HepG2 (cell line): ENCODE measurements around the gene MOBP. TPM values are rescaled to one million over a fixed set of nuclear protein-coding genes. Genes with fewer than 3 reads are reported as not detected.

Source experiments
- FIP1L1 ChIP-seq: fragments of 200-400 bp; formaldehyde crosslinking; IDR thresholded peaks from 2 replicates; pipeline ENCODE4 v1.6.1; 2018; ENCODE audit warnings: low read depth, mild to moderate bottlenecking, low read length, moderate library complexity, borderline replicate concordance; ENCODE audit not compliant: insufficient read depth
- LRRFIP1 ChIP-seq: sonication (generic); formaldehyde crosslinking; conservative IDR thresholded peaks from 2 replicates; pipeline ENCODE4 v1.4.0; 2020; ENCODE audit warnings: missing genetic modification reagents
- RFX5 ChIP-seq: IDR thresholded peaks from 2 replicates; pipeline ENCODE4 v1.6.1; 2011; ENCODE audit warnings: low read depth, low read length, improper control_type of control experiment
- ZBTB40 ChIP-seq, 2 experiments: fragments of 450-650 bp in 1 of 2; sonication (generic) in 1 of 2; formaldehyde crosslinking in 1 of 2; IDR thresholded peaks; 2 replicates each; pipeline versions ENCODE4 v1.6.1 to v1.8.0; 2016 to 2022; ENCODE audit warnings: antibody characterized with exemption in 1 of 2, mild to moderate bottlenecking in 1 of 2, missing genetic modification reagents in 1 of 2
- ZBTB8A ChIP-seq: sonication (generic); formaldehyde crosslinking; IDR thresholded peaks from 2 replicates; pipeline ENCODE4 v1.4.0; 2020; ENCODE audit warnings: mild to moderate bottlenecking, low read depth, missing genetic modification reagents, borderline replicate concordance
- polyA plus RNA-seq, 8 experiments: library from polyadenylated mRNA; depleted of rRNA in 3 of 8; stranded (reverse) in 7 of 8; unstranded in 1 of 8; fragments of >200 nt; fragmentation: Illumina TruSeq in 4 of 8; extraction: Trizol in 4 of 8; gene quantifications; 2 replicates each; pipeline versions ENCODE4 v1.2.1 to v1.2.3, GENCODE V29; 2011 to 2016; ENCODE audit warnings: low read depth in 4 of 8, missing spikeins in 1 of 8, mixed read lengths in 1 of 8; ENCODE audit not compliant: insufficient read depth in 1 of 8
- total RNA-seq, 5 experiments: library from RNA; depleted of rRNA; stranded (reverse); fragments of >200 nt; fragmentation: Illumina TruSeq; extraction: Trizol; gene quantifications; 2 replicates each; pipeline ENCODE4 v1.2.3, GENCODE V29; 2016; ENCODE audit warnings: low read depth in 1 of 5
- TF ChIP-seq, protein P1 (sequence below): sonication (generic); formaldehyde crosslinking; IDR thresholded peaks from 2 replicates; pipeline ENCODE4 v1.5.0; 2020; ENCODE audit warnings: mild to moderate bottlenecking, missing genetic modification reagents
- TF ChIP-seq, protein P2 (sequence below): sonication (generic); formaldehyde crosslinking; IDR thresholded peaks from 2 replicates; pipeline ENCODE4 v1.5.0; 2020; ENCODE audit warnings: mild to moderate bottlenecking, missing genetic modification reagents, borderline replicate concordance

The MOBP gene
- total and polyA plus RNA-seq, 2 of the 13 experiments (the other 11 are each of a cell fraction or from before 2014, with no cell fraction given) = not detected

GRCh38 chr3:39463269-39463668, 4.2 kb upstream of the MOBP start (continued):
- no peak for TF ChIP-seq LRRFIP1
- TF ChIP-seq, protein P1, sequence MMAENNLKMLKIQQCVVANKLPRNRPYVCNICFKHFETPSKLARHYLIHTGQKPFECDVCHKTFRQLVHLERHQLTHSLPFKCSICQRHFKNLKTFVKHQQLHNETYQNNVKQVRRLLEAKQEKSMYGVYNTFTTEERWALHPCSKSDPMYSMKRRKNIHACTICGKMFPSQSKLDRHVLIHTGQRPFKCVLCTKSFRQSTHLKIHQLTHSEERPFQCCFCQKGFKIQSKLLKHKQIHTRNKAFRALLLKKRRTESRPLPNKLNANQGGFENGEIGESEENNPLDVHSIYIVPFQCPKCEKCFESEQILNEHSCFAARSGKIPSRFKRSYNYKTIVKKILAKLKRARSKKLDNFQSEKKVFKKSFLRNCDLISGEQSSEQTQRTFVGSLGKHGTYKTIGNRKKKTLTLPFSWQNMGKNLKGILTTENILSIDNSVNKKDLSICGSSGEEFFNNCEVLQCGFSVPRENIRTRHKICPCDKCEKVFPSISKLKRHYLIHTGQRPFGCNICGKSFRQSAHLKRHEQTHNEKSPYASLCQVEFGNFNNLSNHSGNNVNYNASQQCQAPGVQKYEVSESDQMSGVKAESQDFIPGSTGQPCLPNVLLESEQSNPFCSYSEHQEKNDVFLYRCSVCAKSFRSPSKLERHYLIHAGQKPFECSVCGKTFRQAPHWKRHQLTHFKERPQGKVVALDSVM (CRISPR knock-in tag) = no peak
- TF ChIP-seq RFX5 = no peak
- no peak for TF ChIP-seq ZBTB8A (CRISPR knock-in tag)
- TF ChIP-seq FIP1L1 = no peak
- TF ChIP-seq, protein P2, sequence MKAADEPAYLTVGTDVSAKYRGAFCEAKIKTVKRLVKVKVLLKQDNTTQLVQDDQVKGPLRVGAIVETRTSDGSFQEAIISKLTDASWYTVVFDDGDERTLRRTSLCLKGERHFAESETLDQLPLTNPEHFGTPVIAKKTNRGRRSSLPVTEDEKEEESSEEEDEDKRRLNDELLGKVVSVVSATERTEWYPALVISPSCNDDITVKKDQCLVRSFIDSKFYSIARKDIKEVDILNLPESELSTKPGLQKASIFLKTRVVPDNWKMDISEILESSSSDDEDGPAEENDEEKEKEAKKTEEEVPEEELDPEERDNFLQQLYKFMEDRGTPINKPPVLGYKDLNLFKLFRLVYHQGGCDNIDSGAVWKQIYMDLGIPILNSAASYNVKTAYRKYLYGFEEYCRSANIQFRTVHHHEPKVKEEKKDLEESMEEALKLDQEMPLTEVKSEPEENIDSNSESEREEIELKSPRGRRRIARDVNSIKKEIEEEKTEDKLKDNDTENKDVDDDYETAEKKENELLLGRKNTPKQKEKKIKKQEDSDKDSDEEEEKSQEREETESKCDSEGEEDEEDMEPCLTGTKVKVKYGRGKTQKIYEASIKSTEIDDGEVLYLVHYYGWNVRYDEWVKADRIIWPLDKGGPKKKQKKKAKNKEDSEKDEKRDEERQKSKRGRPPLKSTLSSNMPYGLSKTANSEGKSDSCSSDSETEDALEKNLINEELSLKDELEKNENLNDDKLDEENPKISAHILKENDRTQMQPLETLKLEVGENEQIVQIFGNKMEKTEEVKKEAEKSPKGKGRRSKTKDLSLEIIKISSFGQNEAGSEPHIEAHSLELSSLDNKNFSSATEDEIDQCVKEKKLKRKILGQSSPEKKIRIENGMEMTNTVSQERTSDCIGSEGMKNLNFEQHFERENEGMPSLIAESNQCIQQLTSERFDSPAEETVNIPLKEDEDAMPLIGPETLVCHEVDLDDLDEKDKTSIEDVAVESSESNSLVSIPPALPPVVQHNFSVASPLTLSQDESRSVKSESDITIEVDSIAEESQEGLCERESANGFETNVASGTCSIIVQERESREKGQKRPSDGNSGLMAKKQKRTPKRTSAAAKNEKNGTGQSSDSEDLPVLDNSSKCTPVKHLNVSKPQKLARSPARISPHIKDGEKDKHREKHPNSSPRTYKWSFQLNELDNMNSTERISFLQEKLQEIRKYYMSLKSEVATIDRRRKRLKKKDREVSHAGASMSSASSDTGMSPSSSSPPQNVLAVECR = no peak
- TF ChIP-seq ZBTB40 (IDR thresholded peaks at IDR 0.05) = no peak
- no peak for TF ChIP-seq ZBTB40 (CRISPR knock-in tag; IDR thresholded peaks at IDR 0.05)
